GM04504 (cell line): ENCODE results near the gene PTX4.
"Not testable (repeated sequence)": the region's sequence is repeated elsewhere in the genome, so short reads cannot be mapped to it uniquely, and the experiment has no call there.

Source experiments
- DNase-seq: peaks from one replicate; pipeline ENCODE4 v3.0.0-alpha.2; 2012; ENCODE audit warnings: low read depth

Gene PTX4

DNA sequence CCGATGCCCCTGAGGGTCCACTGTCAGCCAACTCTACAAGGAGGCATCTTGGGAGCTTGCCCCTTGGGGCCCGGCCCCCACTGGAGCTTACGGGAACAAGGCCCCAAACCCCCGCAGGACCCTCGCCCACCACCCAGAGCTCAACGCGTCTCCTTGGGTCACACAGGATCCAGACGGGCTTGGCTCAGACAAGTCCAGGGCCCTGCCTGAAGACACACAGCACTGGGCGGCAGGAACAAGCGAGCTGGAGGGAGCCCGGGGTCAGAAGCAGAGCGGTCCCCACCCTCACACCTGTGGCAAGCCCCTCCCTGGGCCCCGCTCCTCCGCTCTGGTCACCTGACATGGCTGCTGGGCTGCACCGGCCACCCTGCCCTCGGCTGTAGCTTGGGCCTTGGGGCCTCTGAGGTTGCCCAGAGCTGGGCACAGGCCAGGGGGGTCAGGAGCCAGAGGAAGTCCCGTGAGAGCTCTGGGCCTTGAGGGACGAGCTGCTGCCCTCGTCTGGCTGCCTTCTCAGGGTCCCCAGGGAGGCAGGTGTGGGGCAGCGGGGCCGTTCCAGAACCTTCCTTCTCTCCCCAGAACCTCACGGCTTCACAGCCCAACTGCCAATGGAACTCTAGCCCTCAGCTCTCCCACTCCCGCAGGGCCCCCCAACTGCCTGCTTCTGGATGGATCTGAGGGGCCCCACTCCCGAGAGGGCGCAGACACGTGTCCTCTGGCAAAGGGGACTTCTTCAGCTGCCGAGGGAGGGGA is 44.6 kb downstream of the PTX4 start, which contains the start of gene CCDC154:
Gene CCDC154, minus strand, starts transcription at position 577 of the 750 bp plus-strand sequence. Its CDS starts 234 bp downstream, at position 343.
- no peak for DNase-seq

DNA sequence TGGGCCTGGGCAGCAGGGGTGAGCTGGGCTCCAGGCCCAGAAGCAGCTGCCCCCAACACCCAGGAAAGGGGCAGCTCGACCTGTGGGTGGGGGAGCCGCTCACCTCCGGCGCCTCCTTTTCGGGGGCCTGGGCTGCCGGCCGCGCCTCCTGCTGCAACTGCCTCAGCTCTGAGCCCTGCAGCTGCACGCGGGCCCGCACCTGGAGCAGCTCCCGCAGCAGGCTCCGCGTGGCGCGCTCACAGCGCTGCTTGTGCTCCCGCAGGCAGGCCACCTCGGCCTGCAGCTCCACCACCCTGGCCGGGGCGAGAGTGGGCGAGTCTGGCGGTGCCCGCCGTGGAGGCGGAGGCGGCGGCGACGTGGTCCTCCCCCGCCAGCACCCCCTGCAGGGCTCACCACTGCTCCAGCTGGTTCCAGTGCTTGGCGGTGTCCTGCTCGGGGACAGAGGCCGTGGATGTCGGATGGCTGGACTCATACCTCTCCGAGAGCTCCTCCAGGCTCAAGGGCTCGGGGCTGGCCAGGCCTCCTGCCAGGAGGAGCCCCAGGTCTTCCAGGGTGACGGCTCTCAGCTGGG is 45.3 kb downstream of the PTX4 start:
- no peak for DNase-seq

DNA sequence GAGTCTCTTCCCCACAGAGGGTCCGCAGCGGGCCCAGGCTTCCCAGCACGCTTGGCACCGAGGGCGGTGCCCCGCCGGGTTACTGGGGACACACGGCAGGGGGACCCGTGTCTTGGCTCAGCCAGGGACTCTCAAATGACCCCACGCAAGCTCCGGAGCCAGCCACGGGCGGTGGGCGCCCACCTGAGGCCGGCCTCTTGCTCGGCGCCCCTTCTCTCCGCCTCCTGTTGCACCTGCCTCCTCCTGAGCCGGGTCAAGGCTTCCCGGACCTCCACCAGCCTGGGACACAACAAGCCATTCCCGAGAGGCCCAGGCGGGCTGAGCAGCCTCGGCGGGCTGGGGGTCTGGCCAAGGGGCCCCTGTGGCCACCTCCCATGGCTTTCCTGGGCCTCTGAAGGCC is 46.0 kb downstream of the PTX4 start:
- DNase-seq, result no peak

DNA sequence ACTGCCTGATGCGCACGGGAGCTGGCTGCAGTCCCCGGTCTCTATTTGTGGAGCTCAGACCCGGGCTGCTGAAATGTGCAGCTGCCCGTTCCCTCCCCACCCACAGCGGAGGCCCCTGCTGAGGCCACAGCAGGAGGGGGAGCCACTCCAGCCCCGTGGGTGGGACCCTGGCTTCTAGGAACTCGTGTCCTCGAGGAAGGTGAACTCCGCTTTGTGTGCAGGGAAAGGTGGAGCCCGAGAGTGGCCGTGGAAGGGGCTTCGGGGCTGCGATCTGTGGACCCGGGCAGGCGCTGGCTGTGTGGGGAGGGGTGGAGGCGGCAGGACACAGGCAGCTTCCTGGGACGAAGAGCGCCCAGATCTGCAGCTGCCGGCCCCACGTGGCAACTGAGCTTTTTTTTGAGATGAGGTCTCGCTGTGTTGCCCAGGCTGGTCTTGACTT is 47.3 kb downstream of the PTX4 start:
- no peak for DNase-seq

DNA sequence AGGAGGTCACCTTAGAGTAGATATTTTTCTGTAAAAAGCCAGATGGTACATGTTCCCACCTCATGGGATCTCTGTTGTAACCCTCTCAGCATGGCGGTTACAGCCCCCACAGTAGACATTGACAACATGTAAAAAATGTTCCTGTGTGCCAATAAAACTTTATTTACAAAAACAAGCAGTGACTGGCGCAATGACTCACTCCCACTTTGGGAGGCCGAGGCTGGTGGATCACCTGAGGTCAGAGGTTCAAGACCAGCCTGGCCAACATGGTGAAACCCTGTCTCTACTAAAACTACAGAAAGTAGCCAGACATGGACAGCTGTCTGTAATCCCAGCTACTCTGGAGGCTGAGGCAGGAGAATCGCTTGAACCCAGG is 49.1 kb downstream of the PTX4 start:
- DNase-seq, result not testable (repeated sequence)

DNA sequence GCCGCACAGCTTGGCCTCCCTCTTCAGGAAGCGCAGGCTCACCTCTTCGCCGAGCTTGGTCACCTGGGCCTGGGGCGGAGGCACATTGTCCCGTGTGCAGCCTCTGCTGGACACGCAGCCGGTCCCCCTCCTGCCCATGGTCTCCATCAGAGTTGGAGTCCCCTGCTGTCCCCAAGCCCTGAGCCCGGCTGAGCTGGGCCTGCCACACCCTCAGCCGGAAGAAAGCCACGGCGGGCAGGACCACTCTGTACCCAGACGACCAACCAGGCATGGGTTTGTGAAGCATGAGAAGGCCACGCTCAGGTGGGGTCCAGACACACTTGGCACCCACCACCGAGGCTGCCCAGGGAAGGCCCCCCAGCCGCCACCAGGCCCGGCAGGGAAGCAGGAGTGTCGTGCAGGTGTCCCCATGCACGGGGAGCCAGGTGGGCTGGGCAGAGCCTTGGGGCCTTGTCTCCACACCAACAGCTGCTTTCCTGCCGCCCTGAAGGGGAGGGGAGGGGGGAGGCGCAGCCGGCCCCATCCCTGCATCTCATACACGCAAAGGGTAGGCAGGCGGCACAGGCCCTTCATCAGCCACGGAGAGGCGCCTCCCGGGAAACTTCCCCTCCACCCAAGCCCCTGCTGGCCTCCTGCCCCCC is 49.6 kb downstream of the PTX4 start:
- no peak for DNase-seq

DNA sequence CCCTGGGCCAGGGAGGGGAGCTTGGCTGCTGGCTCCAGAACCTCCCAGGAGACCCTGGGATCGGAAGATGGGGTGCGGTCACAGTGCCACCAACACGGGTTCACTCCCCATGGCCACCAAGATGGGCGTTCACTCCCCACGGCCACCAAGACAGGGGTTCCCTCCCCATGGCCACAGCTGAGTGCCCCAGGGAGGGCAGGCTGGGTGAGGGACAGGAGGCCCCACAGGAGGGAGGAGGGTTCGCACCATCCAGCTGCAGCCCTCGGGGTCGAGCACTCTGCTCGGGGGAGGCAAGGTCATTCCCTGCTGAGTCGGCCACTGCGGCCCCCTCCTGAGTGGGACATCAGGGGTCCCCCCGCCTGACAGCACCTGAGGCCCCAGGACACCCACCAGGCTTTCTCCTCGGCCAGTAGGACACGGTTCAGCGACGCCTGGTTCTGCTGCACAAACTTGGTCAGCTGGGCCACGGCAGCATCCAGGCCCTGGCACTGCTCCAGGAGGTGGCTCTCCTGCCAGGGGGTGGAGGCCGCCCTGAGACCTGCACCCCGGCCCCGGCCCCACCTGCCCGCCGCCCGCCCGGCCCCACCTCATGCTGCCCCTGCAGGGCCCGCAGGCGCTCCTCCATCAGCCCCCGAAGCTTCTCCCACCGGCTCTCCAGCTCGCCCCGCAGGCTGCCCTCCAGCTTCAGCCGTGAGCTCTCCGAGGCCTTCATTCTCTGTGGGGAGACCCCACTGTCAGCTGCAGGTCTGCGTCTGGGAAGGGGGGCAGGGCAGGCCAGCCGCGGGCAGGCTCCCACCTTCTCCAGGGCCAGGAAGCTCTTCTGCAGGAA is 50.3 kb downstream of the PTX4 start:
- DNase-seq, result no peak

DNA sequence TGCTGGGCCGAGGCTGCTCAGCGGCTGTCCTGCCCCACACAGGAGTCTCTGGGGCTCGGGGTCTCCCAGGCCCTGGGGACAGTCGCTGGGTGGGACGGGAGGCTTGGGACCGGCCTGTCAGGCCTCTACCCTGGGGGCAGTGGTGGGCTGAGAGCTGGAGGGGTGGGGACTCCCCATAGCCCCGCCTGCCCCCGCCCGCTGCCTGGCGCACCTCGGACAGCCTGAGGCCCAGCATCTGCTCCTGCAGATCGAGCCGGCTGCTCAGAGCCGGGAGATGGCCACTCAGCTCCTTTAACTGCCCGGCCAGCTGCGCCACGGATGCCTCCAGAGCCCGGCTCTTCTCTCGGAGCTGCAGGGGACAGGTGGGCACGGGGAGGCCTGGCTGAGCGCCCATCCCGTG is 51.1 kb downstream of the PTX4 start:
- no peak for DNase-seq

DNA sequence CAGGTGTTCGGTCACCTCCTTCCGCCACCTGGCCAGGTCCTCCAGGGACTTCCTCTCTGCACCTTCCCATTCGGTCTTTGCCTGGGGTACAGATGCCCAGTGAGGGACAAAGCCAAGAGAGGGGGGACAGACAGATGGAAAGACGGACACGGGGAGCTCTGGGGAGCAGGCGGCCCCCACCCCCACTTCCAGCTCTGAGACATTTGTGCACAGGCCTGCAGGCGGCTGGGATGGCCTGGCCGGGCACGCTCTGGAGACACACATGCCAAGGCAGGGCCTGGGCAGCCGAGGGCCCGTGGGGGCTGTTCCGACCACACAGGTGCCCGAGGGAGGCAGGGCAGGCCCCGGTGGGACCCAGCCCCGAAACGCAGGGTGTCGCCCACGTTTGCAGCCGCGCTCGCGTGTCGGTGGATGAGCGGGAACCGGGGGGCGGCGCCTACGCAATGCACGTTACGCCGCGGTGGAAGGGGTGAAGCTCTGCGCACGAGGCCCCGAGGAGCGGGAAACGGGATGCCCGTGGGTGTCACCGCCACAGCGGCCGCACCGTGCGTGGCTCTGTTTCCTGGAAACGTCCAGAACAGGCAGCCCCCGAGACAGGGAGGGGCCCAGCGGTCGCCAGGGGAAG is 51.9 kb downstream of the PTX4 start:
- no peak for DNase-seq

DNA sequence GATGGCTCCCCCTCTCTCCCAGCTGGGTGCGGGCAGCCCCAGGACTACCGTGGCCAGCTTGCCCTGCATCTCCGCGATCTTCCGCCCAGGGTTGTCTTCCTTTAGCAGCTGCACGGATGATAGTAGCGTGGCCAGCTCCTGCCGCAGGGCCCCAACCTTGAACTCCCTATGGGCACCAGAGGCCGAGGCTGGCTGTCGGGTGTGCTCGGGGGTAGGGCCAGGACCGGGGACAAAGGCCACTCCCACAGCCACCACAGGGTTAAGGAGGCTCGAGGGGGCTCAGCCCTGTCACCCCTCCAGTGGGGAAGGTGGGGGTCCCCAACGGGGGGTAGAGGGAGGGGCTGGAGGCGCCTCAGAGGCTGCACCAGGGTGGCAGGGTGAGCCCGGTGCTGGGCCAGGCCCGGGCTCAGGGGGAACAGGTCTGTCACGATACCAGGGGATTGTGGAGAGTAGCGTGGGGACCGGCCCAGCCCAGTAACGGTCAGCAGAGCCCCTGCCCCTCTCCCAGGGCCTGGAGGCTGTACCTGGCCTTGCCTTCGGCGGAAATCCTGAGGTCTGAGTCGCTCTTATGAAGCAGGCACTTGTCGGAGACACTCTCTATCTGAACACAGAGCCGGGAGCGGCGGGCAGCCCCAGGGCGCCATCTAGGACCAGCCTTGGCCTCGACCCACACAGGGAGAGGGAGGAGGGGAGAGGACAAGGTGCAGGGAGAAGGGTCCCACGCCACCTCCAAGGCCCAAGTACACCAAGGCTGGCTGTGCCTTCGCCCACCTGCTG is 52.6 kb downstream of the PTX4 start:
- no peak for DNase-seq
